HEK293 (cell line): ENCODE measurements around the gene BCDIN3D.

Source experiments
- CTCF ChIA-PET: fragments of 350-600 bp; formaldehyde crosslinking; extraction: SDS; loops from one replicate; lab custom pipeline; 2021; ENCODE audit warnings: antibody characterized with exemption; lab: Yijun Ruan, JAX
- POLR2A ChIA-PET: fragments of 300-600 bp; formaldehyde crosslinking; extraction: SDS; loops from one replicate; lab custom pipeline; 2020; ENCODE audit warnings: antibody characterized with exemption, inconsistent platforms; lab: Yijun Ruan, JAX
- H3K27ac ChIP-seq: fragments of 200-500 bp; sonication (Bioruptor generic); 2 replicates; pipeline ENCODE4 v1.5.1; 2014; ENCODE audit warnings: low read depth, low read length, control low read depth, inconsistent platforms; ENCODE audit errors: extremely low read depth
- H3K36me3 ChIP-seq, 2 experiments: fragments of 200-500 bp in 1 of 2; sonication (Bioruptor generic) in 1 of 2; 1 replicate in 1 of 2; 2 replicates in 1 of 2; pipeline ENCODE4 v1.5.1; 2014 to 2017; ENCODE audit warnings: inconsistent platforms in 2 of 2, low read length in 2 of 2; ENCODE audit not compliant: control insufficient read depth in 2 of 2, insufficient read depth in 1 of 2
- H3K4me1 ChIP-seq: fragments of 200-500 bp; sonication (Bioruptor generic); 2 replicates; pipeline ENCODE4 v1.5.1; 2014; ENCODE audit warnings: mild to moderate bottlenecking, low read length, inconsistent platforms; ENCODE audit not compliant: control insufficient read depth, insufficient read depth
- H3K4me3 ChIP-seq: 2 replicates; pipeline ENCODE4 v1.5.1; 2011; ENCODE audit warnings: low read depth, mild to moderate bottlenecking, control low read depth, low read length, moderate library complexity
- H3K9me3 ChIP-seq: fragments of 200-500 bp; sonication (Bioruptor generic); 2 replicates; pipeline ENCODE4 v1.5.1; 2014; ENCODE audit warnings: low read depth, low read length, inconsistent platforms; ENCODE audit not compliant: control insufficient read depth, insufficient read depth
- GLI4 ChIP-seq: fragments of 450-650 bp; formaldehyde crosslinking; IDR thresholded peaks from 2 replicates; pipeline ENCODE4 v1.5.1; 2016; ENCODE audit warnings: missing biosample characterization, missing genetic modification characterization
- GLIS1 ChIP-seq: fragments of 450-650 bp; formaldehyde crosslinking; IDR thresholded peaks from 2 replicates; pipeline ENCODE4 v1.5.1; 2016; ENCODE audit warnings: missing biosample characterization, missing genetic modification characterization
- GLIS2 ChIP-seq: fragments of 450-650 bp; formaldehyde crosslinking; IDR thresholded peaks from 2 replicates; pipeline ENCODE4 v1.5.1; 2016; ENCODE audit warnings: missing biosample characterization, missing genetic modification characterization
- HOXC10 ChIP-seq: sonication (generic); formaldehyde crosslinking; IDR thresholded peaks from 2 replicates; pipeline ENCODE4 v1.8.1; 2023; ENCODE audit warnings: mild to moderate bottlenecking, missing genetic modification reagents
- MYNN ChIP-seq: fragments of 450-650 bp; formaldehyde crosslinking; IDR thresholded peaks from 2 replicates; pipeline ENCODE4 v1.5.1; 2016; ENCODE audit warnings: missing biosample characterization, missing genetic modification characterization, borderline replicate concordance
- MZF1 ChIP-seq: fragments of 450-650 bp; formaldehyde crosslinking; IDR thresholded peaks from 2 replicates; pipeline ENCODE4 v1.5.1; 2017; ENCODE audit warnings: missing biosample characterization, missing genetic modification characterization, borderline replicate concordance
- OSR2 ChIP-seq: fragments of 450-650 bp; formaldehyde crosslinking; IDR thresholded peaks from 2 replicates; pipeline ENCODE4 v1.5.1; 2016; ENCODE audit warnings: missing biosample characterization, missing genetic modification characterization
- SCRT2 ChIP-seq: fragments of 450-650 bp; formaldehyde crosslinking; IDR thresholded peaks from 2 replicates; pipeline ENCODE4 v1.5.1; 2016; ENCODE audit warnings: missing biosample characterization, missing genetic modification characterization
- ZBTB1 ChIP-seq: fragments of 450-650 bp; formaldehyde crosslinking; IDR thresholded peaks from 2 replicates; pipeline ENCODE4 v1.5.1; 2016; ENCODE audit warnings: missing biosample characterization, missing genetic modification characterization
- ZBTB17 ChIP-seq: fragments of 450-650 bp; formaldehyde crosslinking; IDR thresholded peaks from 2 replicates; pipeline ENCODE4 v1.5.1; 2016; ENCODE audit warnings: missing biosample characterization, missing genetic modification characterization
- ZBTB48 ChIP-seq: fragments of 450-650 bp; formaldehyde crosslinking; IDR thresholded peaks from 2 replicates; pipeline ENCODE4 v1.5.1; 2016; ENCODE audit warnings: missing biosample characterization, missing genetic modification characterization
- ZFP3 ChIP-seq: fragments of 450-650 bp; formaldehyde crosslinking; IDR thresholded peaks from 2 replicates; pipeline ENCODE4 v1.5.1; 2016; ENCODE audit warnings: low read depth, missing biosample characterization, missing genetic modification characterization
- ZFP41 ChIP-seq: fragments of 450-650 bp; formaldehyde crosslinking; IDR thresholded peaks from 2 replicates; pipeline ENCODE4 v1.5.1; 2016; ENCODE audit warnings: missing biosample characterization, missing genetic modification characterization, borderline replicate concordance
- ZIC2 ChIP-seq: fragments of 450-650 bp; formaldehyde crosslinking; IDR thresholded peaks from 2 replicates; pipeline ENCODE4 v1.5.1; 2016; ENCODE audit warnings: missing biosample characterization, missing genetic modification characterization
- ZNF16 ChIP-seq: fragments of 450-650 bp; formaldehyde crosslinking; IDR thresholded peaks from 2 replicates; pipeline ENCODE4 v1.5.1; 2016; ENCODE audit warnings: low read depth, missing biosample characterization, missing genetic modification characterization
- ZNF221 ChIP-seq: fragments of 450-650 bp; formaldehyde crosslinking; IDR thresholded peaks from 2 replicates; pipeline ENCODE4 v1.5.1; 2017; ENCODE audit warnings: missing biosample characterization, missing genetic modification characterization, borderline replicate concordance
- ZNF266 ChIP-seq: fragments of 450-650 bp; formaldehyde crosslinking; IDR thresholded peaks from 2 replicates; pipeline ENCODE4 v1.5.1; 2016; ENCODE audit warnings: missing biosample characterization, missing genetic modification characterization, low read depth
- ZNF366 ChIP-seq: fragments of 450-650 bp; formaldehyde crosslinking; conservative IDR thresholded peaks from 2 replicates; pipeline ENCODE4 v1.5.1; 2016; ENCODE audit warnings: missing biosample characterization, missing genetic modification characterization
- ZNF423 ChIP-seq: fragments of 450-650 bp; formaldehyde crosslinking; IDR thresholded peaks from 2 replicates; pipeline ENCODE4 v1.5.1; 2016; ENCODE audit warnings: missing biosample characterization, missing genetic modification characterization
- ZNF510 ChIP-seq: fragments of 450-650 bp; formaldehyde crosslinking; IDR thresholded peaks from 2 replicates; pipeline ENCODE4 v1.5.1; 2018; ENCODE audit warnings: mild to moderate bottlenecking, missing genetic modification characterization, missing biosample characterization; ENCODE audit not compliant: insufficient replicate concordance
- ZNF558 ChIP-seq: fragments of 450-650 bp; formaldehyde crosslinking; IDR thresholded peaks from 2 replicates; pipeline ENCODE4 v1.5.1; 2016; ENCODE audit warnings: missing biosample characterization, missing genetic modification characterization
- ZNF621 ChIP-seq: fragments of 450-650 bp; formaldehyde crosslinking; IDR thresholded peaks from 2 replicates; pipeline ENCODE4 v1.5.1; 2017; ENCODE audit warnings: missing biosample characterization, missing genetic modification characterization
- ZNF701 ChIP-seq: fragments of 450-650 bp; formaldehyde crosslinking; IDR thresholded peaks from 2 replicates; pipeline ENCODE4 v1.5.1; 2016; ENCODE audit warnings: missing biosample characterization, missing genetic modification characterization
- ZSCAN23 ChIP-seq: fragments of 450-650 bp; formaldehyde crosslinking; IDR thresholded peaks from 2 replicates; pipeline ENCODE4 v1.5.1; 2016; ENCODE audit warnings: missing biosample characterization, missing genetic modification characterization
- TF ChIP-seq, protein P1 (sequence below): fragments of 450-650 bp; formaldehyde crosslinking; IDR thresholded peaks from 2 replicates; pipeline ENCODE4 v1.5.1; 2017; ENCODE audit warnings: missing biosample characterization, missing genetic modification characterization
- TF ChIP-seq, protein P2 (sequence below): fragments of 450-650 bp; formaldehyde crosslinking; IDR thresholded peaks from 2 replicates; pipeline ENCODE4 v1.5.1; 2016; ENCODE audit warnings: missing biosample characterization, missing genetic modification characterization
- TF ChIP-seq, protein P3 (sequence below): fragments of 450-650 bp; formaldehyde crosslinking; IDR thresholded peaks from 2 replicates; pipeline ENCODE4 v1.5.1; 2017; ENCODE audit warnings: missing biosample characterization, mild to moderate bottlenecking, missing genetic modification characterization, moderate library complexity
- TF ChIP-seq, protein P4 (sequence below): fragments of 450-650 bp; formaldehyde crosslinking; IDR thresholded peaks from 2 replicates; pipeline ENCODE4 v1.5.1; 2016; ENCODE audit warnings: missing biosample characterization, missing genetic modification characterization
- TF ChIP-seq, protein P5 (sequence below): fragments of 450-650 bp; formaldehyde crosslinking; IDR thresholded peaks from 2 replicates; pipeline ENCODE4 v1.5.1; 2016; ENCODE audit warnings: missing biosample characterization, missing genetic modification characterization

Gene BCDIN3D

DNA sequence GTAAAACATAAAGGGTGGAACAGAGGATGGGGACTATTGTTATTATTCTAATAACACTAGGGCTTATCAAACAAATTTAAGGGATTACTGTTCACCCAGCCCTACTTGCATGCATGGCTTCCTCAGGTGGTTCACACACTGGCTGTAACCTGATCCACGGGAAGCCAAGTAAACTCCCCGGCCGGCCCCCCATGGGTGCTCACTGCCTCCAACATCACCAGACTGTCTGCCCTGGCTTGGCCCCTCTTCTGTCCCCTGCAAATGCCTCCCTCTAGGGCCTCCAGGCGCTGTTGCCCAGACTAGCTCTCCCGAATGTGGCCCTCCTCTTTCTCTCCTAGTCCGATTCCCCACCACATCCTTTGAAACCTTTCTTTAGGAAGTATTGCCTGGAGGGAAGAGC, 42.2 kb upstream of the BCDIN3D start:
- CTCF ChIA-PET: interaction anchor here (2.4 to 2.6 kb wide), 2 partner anchors 17 to 61 kb away, joined by 9 to 16 read pairs; no protein-coding TSS in a partner anchor
- TF ChIP-seq, protein P1, sequence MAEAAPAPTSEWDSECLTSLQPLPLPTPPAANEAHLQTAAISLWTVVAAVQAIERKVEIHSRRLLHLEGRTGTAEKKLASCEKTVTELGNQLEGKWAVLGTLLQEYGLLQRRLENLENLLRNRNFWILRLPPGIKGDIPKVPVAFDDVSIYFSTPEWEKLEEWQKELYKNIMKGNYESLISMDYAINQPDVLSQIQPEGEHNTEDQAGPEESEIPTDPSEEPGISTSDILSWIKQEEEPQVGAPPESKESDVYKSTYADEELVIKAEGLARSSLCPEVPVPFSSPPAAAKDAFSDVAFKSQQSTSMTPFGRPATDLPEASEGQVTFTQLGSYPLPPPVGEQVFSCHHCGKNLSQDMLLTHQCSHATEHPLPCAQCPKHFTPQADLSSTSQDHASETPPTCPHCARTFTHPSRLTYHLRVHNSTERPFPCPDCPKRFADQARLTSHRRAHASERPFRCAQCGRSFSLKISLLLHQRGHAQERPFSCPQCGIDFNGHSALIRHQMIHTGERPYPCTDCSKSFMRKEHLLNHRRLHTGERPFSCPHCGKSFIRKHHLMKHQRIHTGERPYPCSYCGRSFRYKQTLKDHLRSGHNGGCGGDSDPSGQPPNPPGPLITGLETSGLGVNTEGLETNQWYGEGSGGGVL (tag by site-specific recombination): no peak
- TF ChIP-seq GLIS2 (peak; percentile 74), ZBTB1 (no peak), ZNF266 (tag by site-specific recombination) (no peak), ZNF423 (tag by site-specific recombination) (peak; percentile 73; the same call in 1 of the 2 replicates), GLI4 (tag by site-specific recombination) (no peak), ZIC2 (tag by site-specific recombination) (peak; percentile 75), ZNF621 (tag by site-specific recombination) (no peak), ZFP3 (tag by site-specific recombination) (no peak), ZNF701 (peak; percentile 84), ZNF510 (tag by site-specific recombination) (no peak), ZNF366 (tag by site-specific recombination) (no peak), ZSCAN23 (no peak), GLIS1 (tag by site-specific recombination) (peak; percentile 96), OSR2 (tag by site-specific recombination) (peak; percentile 69), MZF1 (tag by site-specific recombination) (no peak), ZFP41 (tag by site-specific recombination) (no peak), SCRT2 (peak; percentile 88), HOXC10 (CRISPR knock-in tag) (no peak), ZBTB17 (tag by site-specific recombination) (peak; percentile 36; the same call in 1 of the 2 replicates), ZNF558 (tag by site-specific recombination) (no peak), MYNN (tag by site-specific recombination) (no peak), ZNF221 (tag by site-specific recombination) (no peak), ZBTB48 (tag by site-specific recombination) (peak; percentile 27; the same call in 1 of the 2 replicates), ZNF16 (tag by site-specific recombination) (no peak)
- TF ChIP-seq, protein P2, sequence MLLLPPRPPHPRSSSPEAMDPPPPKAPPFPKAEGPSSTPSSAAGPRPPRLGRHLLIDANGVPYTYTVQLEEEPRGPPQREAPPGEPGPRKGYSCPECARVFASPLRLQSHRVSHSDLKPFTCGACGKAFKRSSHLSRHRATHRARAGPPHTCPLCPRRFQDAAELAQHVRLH (tag by site-specific recombination): no peak
- TF ChIP-seq, protein P3, sequence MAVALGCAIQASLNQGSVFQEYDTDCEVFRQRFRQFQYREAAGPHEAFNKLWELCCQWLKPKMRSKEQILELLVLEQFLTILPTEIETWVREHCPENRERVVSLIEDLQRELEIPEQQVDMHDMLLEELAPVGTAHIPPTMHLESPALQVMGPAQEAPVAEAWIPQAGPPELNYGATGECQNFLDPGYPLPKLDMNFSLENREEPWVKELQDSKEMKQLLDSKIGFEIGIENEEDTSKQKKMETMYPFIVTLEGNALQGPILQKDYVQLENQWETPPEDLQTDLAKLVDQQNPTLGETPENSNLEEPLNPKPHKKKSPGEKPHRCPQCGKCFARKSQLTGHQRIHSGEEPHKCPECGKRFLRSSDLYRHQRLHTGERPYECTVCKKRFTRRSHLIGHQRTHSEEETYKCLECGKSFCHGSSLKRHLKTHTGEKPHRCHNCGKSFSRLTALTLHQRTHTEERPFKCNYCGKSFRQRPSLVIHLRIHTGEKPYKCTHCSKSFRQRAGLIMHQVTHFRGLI (tag by site-specific recombination): 0 out of 2 replicates have a peak, but pooled peaks have one; percentile 24
- TF ChIP-seq, protein P4, sequence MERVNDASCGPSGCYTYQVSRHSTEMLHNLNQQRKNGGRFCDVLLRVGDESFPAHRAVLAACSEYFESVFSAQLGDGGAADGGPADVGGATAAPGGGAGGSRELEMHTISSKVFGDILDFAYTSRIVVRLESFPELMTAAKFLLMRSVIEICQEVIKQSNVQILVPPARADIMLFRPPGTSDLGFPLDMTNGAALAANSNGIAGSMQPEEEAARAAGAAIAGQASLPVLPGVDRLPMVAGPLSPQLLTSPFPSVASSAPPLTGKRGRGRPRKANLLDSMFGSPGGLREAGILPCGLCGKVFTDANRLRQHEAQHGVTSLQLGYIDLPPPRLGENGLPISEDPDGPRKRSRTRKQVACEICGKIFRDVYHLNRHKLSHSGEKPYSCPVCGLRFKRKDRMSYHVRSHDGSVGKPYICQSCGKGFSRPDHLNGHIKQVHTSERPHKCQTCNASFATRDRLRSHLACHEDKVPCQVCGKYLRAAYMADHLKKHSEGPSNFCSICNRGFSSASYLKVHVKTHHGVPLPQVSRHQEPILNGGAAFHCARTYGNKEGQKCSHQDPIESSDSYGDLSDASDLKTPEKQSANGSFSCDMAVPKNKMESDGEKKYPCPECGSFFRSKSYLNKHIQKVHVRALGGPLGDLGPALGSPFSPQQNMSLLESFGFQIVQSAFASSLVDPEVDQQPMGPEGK (tag by site-specific recombination): peak; percentile 87
- TF ChIP-seq, protein P5, sequence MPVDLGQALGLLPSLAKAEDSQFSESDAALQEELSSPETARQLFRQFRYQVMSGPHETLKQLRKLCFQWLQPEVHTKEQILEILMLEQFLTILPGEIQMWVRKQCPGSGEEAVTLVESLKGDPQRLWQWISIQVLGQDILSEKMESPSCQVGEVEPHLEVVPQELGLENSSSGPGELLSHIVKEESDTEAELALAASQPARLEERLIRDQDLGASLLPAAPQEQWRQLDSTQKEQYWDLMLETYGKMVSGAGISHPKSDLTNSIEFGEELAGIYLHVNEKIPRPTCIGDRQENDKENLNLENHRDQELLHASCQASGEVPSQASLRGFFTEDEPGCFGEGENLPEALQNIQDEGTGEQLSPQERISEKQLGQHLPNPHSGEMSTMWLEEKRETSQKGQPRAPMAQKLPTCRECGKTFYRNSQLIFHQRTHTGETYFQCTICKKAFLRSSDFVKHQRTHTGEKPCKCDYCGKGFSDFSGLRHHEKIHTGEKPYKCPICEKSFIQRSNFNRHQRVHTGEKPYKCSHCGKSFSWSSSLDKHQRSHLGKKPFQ (tag by site-specific recombination): 0 out of 2 replicates have a peak, but pooled peaks have one; percentile 18
- TF ChIP-seq, all 188 proteins: peak for 12
- Histone ChIP-seq H3K4me1 (0 out of 2 replicates have a peak, but pooled peaks cover 4% of the 10 kb centered on the region), H3K4me3 (no peak overlapping the region), H3K27ac (no peak overlapping the region), H3K9me3 (no peaks in the 10 kb centered on the region), H3K36me3 (no peaks in the 10 kb centered on the region)
- POLR2A ChIA-PET: interaction anchor here (0.8 kb wide), 1 partner anchor 16 kb away, joined by 3 read pairs; no protein-coding TSS in a partner anchor
